ENCODE measurements around the gene SERPINA6. TPM values are rescaled to one million over a fixed set of nuclear protein-coding genes. Genes with fewer than 3 reads are reported as not detected.

SERPINA6 gene
- total RNA-seq, 1 experiment from 2014 or later = not detected

DNA sequence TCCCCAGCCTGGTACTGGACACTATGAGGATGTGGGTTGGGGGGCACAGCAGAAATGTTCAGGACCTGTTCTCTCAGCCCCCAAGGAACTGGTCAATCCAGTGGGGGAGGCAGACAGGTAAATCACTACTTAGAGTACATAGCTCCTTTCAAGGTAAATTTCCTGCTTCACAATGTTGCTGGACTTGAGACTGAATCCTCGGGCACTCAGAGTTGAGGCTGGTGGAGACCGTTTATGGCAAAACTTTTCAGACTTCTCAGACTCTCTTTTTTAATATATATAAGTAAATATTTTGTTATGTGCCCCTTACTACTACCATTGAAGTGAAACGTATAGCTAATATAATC, 29.6 kb downstream of the SERPINA6 start:
- ChIA-PET CTCF (interaction anchor here (0.6 to 1.0 kb wide), 2 partner anchors 157 to 1161 kb away, joined by 3 to 4 read pairs; no protein-coding TSS in a partner anchor), POLR2A (no interaction called here)
- Mint-ChIP-seq H3K4me1 (ENCODE audit: insufficient read depth, unreplicated experiment) (no peaks in the 10 kb centered on the region), H3K9me3 (ENCODE audit: unreplicated experiment) (no peaks in the 10 kb centered on the region), H3K27ac (ENCODE audit: low read depth, unreplicated experiment) (no peak overlapping the region), H3K27me3 (ENCODE audit: insufficient read depth, unreplicated experiment) (no peaks in the 10 kb centered on the region), H3K4me3 (ENCODE audit: unreplicated experiment) (no peak overlapping the region), H3K36me3 (ENCODE audit: insufficient read depth, unreplicated experiment) (peaks cover 4% of the 10 kb centered on the region)
- no peak for DNase-seq (ENCODE audit: unreplicated experiment)
- intact Hi-C loops (cut with micrococcal nuclease) = no loop called here
- no TSS peak for BruUV-seq (replicated peaks)
- no peak for TF ChIP-seq CTCF (IDR thresholded peaks at IDR 0.05; ENCODE audit: unreplicated experiment)

- no peak within 1 kb of the TSS for H3K27ac Mint-ChIP-seq (ENCODE audit: low read depth, unreplicated experiment)
- no peak for DNase-seq (ENCODE audit: unreplicated experiment)
- peaks cover 4% of the 10 kb centered on the region for H3K36me3 Mint-ChIP-seq (ENCODE audit: insufficient read depth, unreplicated experiment)
- intact Hi-C loops (cut with micrococcal nuclease) = no loop called here
- ChIA-PET CTCF (interaction anchor here (0.6 to 1.0 kb wide), 3 partner anchors 137 to 1161 kb away, joined by 3 to 4 read pairs (median 3); no protein-coding TSS in a partner anchor), POLR2A (interaction anchor here (0.6 to 0.7 kb wide), 2 partner anchors 49 to 174 kb away, joined by 3 read pairs; no protein-coding TSS in a partner anchor)
- no peaks in the 10 kb centered on the region for H3K9me3 Mint-ChIP-seq (ENCODE audit: unreplicated experiment)
- no peak within 1 kb of the TSS for H3K4me3 Mint-ChIP-seq (ENCODE audit: unreplicated experiment)
- no peaks in the 10 kb centered on the region for H3K4me1 Mint-ChIP-seq (ENCODE audit: insufficient read depth, unreplicated experiment)
- H3K27me3 Mint-ChIP-seq (ENCODE audit: insufficient read depth, unreplicated experiment) = no peaks in the 10 kb centered on the region
- TF ChIP-seq CTCF (IDR thresholded peaks at IDR 0.05; ENCODE audit: unreplicated experiment) = no peak
- BruUV-seq (replicated peaks) = no TSS peak
Observed at GRCh38 chr14:94292872-94293577, 30.1 kb downstream of the SERPINA6 start, which contains the start of gene SERPINA10. TSS of gene SERPINA10 (minus strand) at chr14:94293268. CDS start at chr14:94290593, 2,675 bp downstream.

- Mint-ChIP-seq H3K9me3 (ENCODE audit: unreplicated experiment) (no peaks in the 10 kb centered on the region), H3K27me3 (ENCODE audit: insufficient read depth, unreplicated experiment) (no peaks in the 10 kb centered on the region), H3K4me1 (ENCODE audit: insufficient read depth, unreplicated experiment) (no peaks in the 10 kb centered on the region), H3K4me3 (ENCODE audit: unreplicated experiment) (no peak overlapping the region), H3K36me3 (ENCODE audit: insufficient read depth, unreplicated experiment) (peaks cover 4% of the 10 kb centered on the region), H3K27ac (ENCODE audit: low read depth, unreplicated experiment) (no peak overlapping the region)
- no peak for DNase-seq (ENCODE audit: unreplicated experiment)
- no peak for TF ChIP-seq CTCF (IDR thresholded peaks at IDR 0.05; ENCODE audit: unreplicated experiment)
- ChIA-PET CTCF (no interaction called here), POLR2A (interaction anchor here (0.6 to 0.7 kb wide), 2 partner anchors 49 to 174 kb away, joined by 3 read pairs; no protein-coding TSS in a partner anchor)
- intact Hi-C loops (cut with micrococcal nuclease) = no loop called here
- BruUV-seq (replicated peaks) = no TSS peak
Observed at GRCh38 chr14:94292526-94292871, 30.6 kb downstream of the SERPINA6 start.

- CTCF ChIA-PET = interaction anchor here (1.0 kb wide), 1 partner anchor 156 kb away, joined by 4 read pairs; no protein-coding TSS in a partner anchor
- POLR2A ChIA-PET = interaction anchor here (0.7 kb wide), 1 partner anchor 175 kb away, joined by 3 read pairs; no protein-coding TSS in a partner anchor
- no peak overlapping the region for H3K27ac Mint-ChIP-seq (ENCODE audit: low read depth, unreplicated experiment)
- DNase-seq (ENCODE audit: unreplicated experiment) = no peak
- no peak overlapping the region for H3K4me3 Mint-ChIP-seq (ENCODE audit: unreplicated experiment)
- intact Hi-C loops (cut with micrococcal nuclease) = no loop called here
- BruUV-seq (replicated peaks) = no TSS peak
- no peaks in the 10 kb centered on the region for H3K4me1 Mint-ChIP-seq (ENCODE audit: insufficient read depth, unreplicated experiment)
- no peaks in the 10 kb centered on the region for H3K27me3 Mint-ChIP-seq (ENCODE audit: insufficient read depth, unreplicated experiment)
- peaks cover 4% of the 10 kb centered on the region for H3K36me3 Mint-ChIP-seq (ENCODE audit: insufficient read depth, unreplicated experiment)
- TF ChIP-seq CTCF (IDR thresholded peaks at IDR 0.05; ENCODE audit: unreplicated experiment) = no peak
- H3K9me3 Mint-ChIP-seq (ENCODE audit: unreplicated experiment) = no peaks in the 10 kb centered on the region
Observed at GRCh38 chr14:94291906-94292525, 31.1 kb downstream of the SERPINA6 start.

Data from MCF 10A (cell line).